RWPE2 (cell line): ENCODE results near the gene EFNA4.

Experiments
- ATAC-seq: fragments of 200-7000 bp; cut with Tn5 transposase; 3 replicates; pipeline ENCODE4 v1.9.1; 2021; ENCODE audit warnings: low read depth
- DNase-seq: peaks from one replicate; pipeline ENCODE4 v3.0.0-alpha.2; 2020; ENCODE audit warnings: low spot score
- H3K27ac ChIP-seq: fragments of 450-650 bp; 2 replicates; pipeline ENCODE4 v1.5.1; 2017; ENCODE audit warnings: mild to moderate bottlenecking; ENCODE audit not compliant: poor library complexity, severe bottlenecking
- H3K27me3 ChIP-seq: fragments of 250-450 bp; sonication (Bioruptor Pico); 2 replicates; pipeline ENCODE4 v1.5.1; 2021; ENCODE audit warnings: mild to moderate bottlenecking, moderate library complexity; ENCODE audit not compliant: insufficient read depth, poor library complexity, severe bottlenecking
- H3K36me3 ChIP-seq: fragments of 250-450 bp; sonication (Bioruptor Pico); 2 replicates; pipeline ENCODE4 v1.5.1; 2020; ENCODE audit warnings: low read depth, mild to moderate bottlenecking, moderate library complexity
- H3K4me1 ChIP-seq: fragments of 250-450 bp; sonication (Bioruptor Pico); 2 replicates; pipeline ENCODE4 v1.5.1; 2021; ENCODE audit warnings: mild to moderate bottlenecking, moderate library complexity; ENCODE audit not compliant: insufficient read depth, poor library complexity, severe bottlenecking
- H3K4me3 ChIP-seq: fragments of 250-450 bp; sonication (Bioruptor Pico); 2 replicates; pipeline ENCODE4 v1.5.1; 2021; ENCODE audit warnings: mild to moderate bottlenecking, moderate library complexity; ENCODE audit not compliant: severe bottlenecking
- H3K9me3 ChIP-seq: fragments of 250-450 bp; sonication (Bioruptor Pico); 2 replicates; pipeline ENCODE4 v1.5.1; 2021; ENCODE audit warnings: mild to moderate bottlenecking, moderate library complexity; ENCODE audit not compliant: severe bottlenecking
- CTCF ChIP-seq: fragments of 450-650 bp; IDR thresholded peaks from one replicate; pipeline ENCODE4 v1.5.1; 2017; ENCODE audit warnings: mild to moderate bottlenecking, moderate library complexity; ENCODE audit not compliant: poor library complexity, severe bottlenecking

Gene EFNA4

GRCh38 chr1:155068599-155068998, 5.1 kb downstream of the EFNA4 start:
- H3K4me1 ChIP-seq, result no peaks in the 10 kb centered on the region
- H3K9me3 ChIP-seq, result no peaks in the 10 kb centered on the region
- no peaks in the 10 kb centered on the region for H3K27me3 ChIP-seq
- ATAC-seq (no peak), DNase-seq (no peak)
- H3K27ac ChIP-seq, result no peak overlapping the region
- TF ChIP-seq CTCF, result no peak
- no peaks in the 10 kb centered on the region for H3K36me3 ChIP-seq
- no peak overlapping the region for H3K4me3 ChIP-seq

GRCh38 chr1:155069551-155070157, 6.1 kb downstream of the EFNA4 start:
- no peak overlapping the region for H3K27ac ChIP-seq

GRCh38 chr1:155070158-155070621, 6.7 kb downstream of the EFNA4 start:
- no peak for DNase-seq
- H3K9me3 ChIP-seq, result no peaks in the 10 kb centered on the region
- no peaks in the 10 kb centered on the region for H3K36me3 ChIP-seq
- no peak for TF ChIP-seq CTCF
- no peak for ATAC-seq
- H3K27ac ChIP-seq, result no peak overlapping the region
- H3K4me1 ChIP-seq, result no peaks in the 10 kb centered on the region
- H3K4me3 ChIP-seq, result no peak overlapping the region
- H3K27me3 ChIP-seq, result no peaks in the 10 kb centered on the region

More at GRCh38 chr1:155069551-155070157, 6.1 kb downstream of the EFNA4 start:
- no peak for DNase-seq
- H3K4me1 ChIP-seq, result no peaks in the 10 kb centered on the region
- no peaks in the 10 kb centered on the region for H3K36me3 ChIP-seq
- no peaks in the 10 kb centered on the region for H3K9me3 ChIP-seq
- no peak for TF ChIP-seq CTCF
- no peaks in the 10 kb centered on the region for H3K27me3 ChIP-seq
- no peak overlapping the region for H3K4me3 ChIP-seq
- ATAC-seq, result no peak

GRCh38 chr1:155070721-155071569, 7.4 kb downstream of the EFNA4 start:
- peak; percentile 82 for DNase-seq
- Histone ChIP-seq H3K4me3 (peak overlapping the region; percentile 23), H3K36me3 (no peaks in the 10 kb centered on the region), H3K27me3 (no peaks in the 10 kb centered on the region), H3K27ac (no peak overlapping the region), H3K4me1 (no peaks in the 10 kb centered on the region), H3K9me3 (no peaks in the 10 kb centered on the region)
- peak; percentile 44 for TF ChIP-seq CTCF
- peak; percentile 86 for ATAC-seq
